Kidney (tissue), 14 donors: Measurements from ENCODE around the gene CCNG2. TPM values are rescaled to one million over a fixed set of nuclear protein-coding genes. Genes with fewer than 3 reads are reported as not detected.

Experiments
- DNase-seq, 5 donors: peaks; one replicate each; pipeline ENCODE4 v3.0.0-alpha.2; 2013 to 2020
- FAIRE-seq: peaks from 2 replicates; lab custom pipeline; 2012; peaks lifted over from hg19 to GRCh38; lab: Jason Lieb, UNC
- H3K27ac ChIP-seq, 2 donors: one replicate each; pipeline ENCODE4 v1.7.0; 2013; ENCODE audit warnings: low read depth in 2 of 2, low read length in 2 of 2, inconsistent platforms in 1 of 2
- H3K27me3 ChIP-seq: one replicate; pipeline ENCODE4 v1.7.1; 2013; ENCODE audit warnings: low read length, inconsistent platforms; ENCODE audit not compliant: control insufficient read depth, insufficient read depth
- H3K36me3 ChIP-seq, 3 donors: one replicate each; pipeline versions ENCODE4 v1.7.0 to v1.7.1; 2013; ENCODE audit warnings: low read length in 3 of 3, control low read depth in 1 of 3, inconsistent platforms in 1 of 3; ENCODE audit not compliant: insufficient read depth in 3 of 3, control insufficient read depth in 2 of 3
- H3K4me1 ChIP-seq, 3 donors: one replicate each; pipeline versions ENCODE4 v1.7.0 to v1.7.1; 2013; ENCODE audit warnings: low read length in 3 of 3, inconsistent platforms in 1 of 3, low read depth in 1 of 3; ENCODE audit not compliant: control insufficient read depth in 2 of 3, insufficient read depth in 2 of 3
- H3K4me3 ChIP-seq, 3 donors: one replicate each; pipeline versions ENCODE4 v1.7.0 to v1.8.1; 2013; ENCODE audit warnings: low read length in 3 of 3, control low read depth in 1 of 3, inconsistent platforms in 1 of 3
- H3K9ac ChIP-seq, 3 donors: one replicate each; pipeline versions ENCODE4 v1.7.0 to v1.7.1; 2013; ENCODE audit warnings: low read length in 3 of 3, control low read depth in 1 of 3, inconsistent platforms in 1 of 3
- H3K9me3 ChIP-seq, 3 donors: one replicate each; pipeline versions ENCODE4 v1.7.0 to v1.7.1; 2013; ENCODE audit warnings: low read length in 3 of 3, control low read depth in 1 of 3, inconsistent platforms in 1 of 3; ENCODE audit not compliant: control insufficient read depth in 2 of 3, insufficient read depth in 1 of 3
- CTCF ChIP-seq: IDR thresholded peaks from 3 replicates; pipeline ENCODE4 v1.5.1; 2012; ENCODE audit warnings: mild to moderate bottlenecking, moderate library complexity, borderline replicate concordance; ENCODE audit not compliant: insufficient read depth; ENCODE audit errors: extremely low read depth
- intact Hi-C: fragments of 100-400 bp; cut with DNase I; formaldehyde crosslinking; loops from one replicate; pipeline ENCODE4 v1.11.1; 2022
- polyA plus RNA-seq: library from polyadenylated mRNA; stranded (reverse); fragments of 350-450 nt; fragmentation: Illumina TruSeq; extraction: RNeasy Lipid Tissue Mini Kit (QIAGEN cat#74804); gene quantifications from one replicate; pipeline ENCODE4 v1.2.3, GENCODE V29; 2014; ENCODE audit warnings: low read depth, low replicate concordance; ENCODE audit not compliant: insufficient read depth
- total RNA-seq: library from RNA; stranded (reverse); fragmentation: NEBNext Ultra II Directional; extraction: Animal tissue kit (Norgen Biotek cat#: 25700); gene quantifications from one replicate; pipeline ENCODE4 v1.2.1, GENCODE V29; 2021
- donor health status: control.
- donor health status: control.
- donor health status: control.
- donor health status: control.
- donor health status: control.
- donor health status: DM: yes; HTN: yes; CAD: no.
- donor health status: Normal renal cell carcinoma (clear cell type).

The CCNG2 gene
- total and polyA plus RNA-seq, 2 donors from 2014 or later = 26.4 to 75.8 TPM

- Histone ChIP-seq H3K36me3 (no peaks in the 10 kb centered on the region), H3K9ac (no peak overlapping the region), H3K27ac (no peak overlapping the region), H3K9me3 (no peaks in the 10 kb centered on the region), H3K4me1 (no peaks in the 10 kb centered on the region), H3K4me3 (no peak overlapping the region), H3K27me3 (no peaks in the 10 kb centered on the region)
- FAIRE-seq = no peak
- intact Hi-C loops = no loop called here
- TF ChIP-seq CTCF = no peak
- no peak for DNase-seq
Observed at GRCh38 chr4:77188498-77189220, 31.7 kb downstream of the CCNG2 start.

- H3K9ac ChIP-seq = no peak overlapping the region
- no peaks in the 10 kb centered on the region for H3K9me3 ChIP-seq
- H3K4me3 ChIP-seq = no peak overlapping the region
- H3K27me3 ChIP-seq = no peaks in the 10 kb centered on the region
- H3K4me1 ChIP-seq = no peaks in the 10 kb centered on the region
- DNase-seq (no peak), FAIRE-seq (no peak)
- no peaks in the 10 kb centered on the region for H3K36me3 ChIP-seq
- H3K27ac ChIP-seq = no peak overlapping the region
- intact Hi-C loops = no loop called here
- TF ChIP-seq CTCF = no peak
Observed at GRCh38 chr4:77189412-77189811, 32.4 kb downstream of the CCNG2 start.

GRCh38 chr4:77190053-77190452, 33.0 kb downstream of the CCNG2 start:
- H3K27me3 ChIP-seq = no peaks in the 10 kb centered on the region
- no peak overlapping the region for H3K4me3 ChIP-seq
- DNase-seq (no peak), FAIRE-seq (no peak)
- no peak for TF ChIP-seq CTCF
- no peak overlapping the region for H3K27ac ChIP-seq
- no peaks in the 10 kb centered on the region for H3K9me3 ChIP-seq
- no peak overlapping the region for H3K9ac ChIP-seq
- H3K36me3 ChIP-seq = no peaks in the 10 kb centered on the region
- intact Hi-C loops = no loop called here
- no peaks in the 10 kb centered on the region for H3K4me1 ChIP-seq
